ENCODE measurements around the gene CFAP65. TPM values are rescaled to one million over a fixed set of nuclear protein-coding genes. Genes with fewer than 3 reads are reported as not detected.

CFAP65 gene
- total RNA-seq, 1 donor from 2014 or later: 0.80 TPM

DNA sequence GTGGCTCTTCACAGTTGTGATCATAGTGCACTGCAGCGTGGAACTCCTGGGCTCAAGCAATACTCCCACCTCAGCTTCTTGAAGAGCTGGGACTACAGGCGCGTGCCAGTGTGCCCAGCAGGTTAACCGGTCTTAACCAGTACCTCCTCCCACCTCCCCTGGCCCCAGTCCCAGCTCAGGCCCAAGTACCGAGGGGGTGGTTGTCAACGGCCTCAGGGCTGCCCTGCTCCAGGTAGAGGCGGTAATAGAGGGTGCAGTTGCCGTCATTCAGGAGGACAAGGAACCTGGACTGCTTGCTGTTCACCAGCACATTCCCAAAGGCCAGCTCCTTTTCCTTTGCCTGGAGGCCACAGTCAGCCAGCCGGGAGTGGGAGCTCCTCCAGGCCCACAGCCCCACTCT, 19.7 kb downstream of the CFAP65 start:
- Histone ChIP-seq H3F3A (ENCODE audit: low read depth) (no peaks in the 10 kb centered on the region), H3K79me2 (ENCODE audit: low read depth) (no peaks in the 10 kb centered on the region), H3K4me1 (peaks cover 3% of the 10 kb centered on the region), H2AFZ (replicated peaks) (no peak overlapping the region), H3K4me3 (no peak overlapping the region), H3K27me3 (peaks cover 25% of the 10 kb centered on the region), H3K9me3 (ENCODE audit: low read depth) (no peaks in the 10 kb centered on the region), H3K4me2 (no peak overlapping the region), H4K20me1 (ENCODE audit: low read depth) (no peaks in the 10 kb centered on the region), H3K27ac (no peak overlapping the region), H3K9ac (no peak overlapping the region), H3K36me3 (no peaks in the 10 kb centered on the region)
- peaks cover 2% of the 10 kb centered on the region for H3K4me1 Mint-ChIP-seq
- H3K27me3 Mint-ChIP-seq (ENCODE audit: insufficient read depth, low read depth): peaks cover 7% of the 10 kb centered on the region
- H3K27ac Mint-ChIP-seq: no peak overlapping the region
- no peak overlapping the region for H3K4me3 Mint-ChIP-seq
- H3K36me3 Mint-ChIP-seq: no peaks in the 10 kb centered on the region
- no peaks in the 10 kb centered on the region for H3K9me3 Mint-ChIP-seq
- DNase-seq (ENCODE audit: low spot score): no peak
- TF ChIP-seq EZH2 (IDR thresholded peaks at IDR 0.05) (no peak), EZH2phosphoT487 (IDR thresholded peaks at IDR 0.05) (no peak)
- TF ChIP-seq, protein P1, sequence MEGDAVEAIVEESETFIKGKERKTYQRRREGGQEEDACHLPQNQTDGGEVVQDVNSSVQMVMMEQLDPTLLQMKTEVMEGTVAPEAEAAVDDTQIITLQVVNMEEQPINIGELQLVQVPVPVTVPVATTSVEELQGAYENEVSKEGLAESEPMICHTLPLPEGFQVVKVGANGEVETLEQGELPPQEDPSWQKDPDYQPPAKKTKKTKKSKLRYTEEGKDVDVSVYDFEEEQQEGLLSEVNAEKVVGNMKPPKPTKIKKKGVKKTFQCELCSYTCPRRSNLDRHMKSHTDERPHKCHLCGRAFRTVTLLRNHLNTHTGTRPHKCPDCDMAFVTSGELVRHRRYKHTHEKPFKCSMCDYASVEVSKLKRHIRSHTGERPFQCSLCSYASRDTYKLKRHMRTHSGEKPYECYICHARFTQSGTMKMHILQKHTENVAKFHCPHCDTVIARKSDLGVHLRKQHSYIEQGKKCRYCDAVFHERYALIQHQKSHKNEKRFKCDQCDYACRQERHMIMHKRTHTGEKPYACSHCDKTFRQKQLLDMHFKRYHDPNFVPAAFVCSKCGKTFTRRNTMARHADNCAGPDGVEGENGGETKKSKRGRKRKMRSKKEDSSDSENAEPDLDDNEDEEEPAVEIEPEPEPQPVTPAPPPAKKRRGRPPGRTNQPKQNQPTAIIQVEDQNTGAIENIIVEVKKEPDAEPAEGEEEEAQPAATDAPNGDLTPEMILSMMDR (IDR thresholded peaks at IDR 0.05): no peak

DNA sequence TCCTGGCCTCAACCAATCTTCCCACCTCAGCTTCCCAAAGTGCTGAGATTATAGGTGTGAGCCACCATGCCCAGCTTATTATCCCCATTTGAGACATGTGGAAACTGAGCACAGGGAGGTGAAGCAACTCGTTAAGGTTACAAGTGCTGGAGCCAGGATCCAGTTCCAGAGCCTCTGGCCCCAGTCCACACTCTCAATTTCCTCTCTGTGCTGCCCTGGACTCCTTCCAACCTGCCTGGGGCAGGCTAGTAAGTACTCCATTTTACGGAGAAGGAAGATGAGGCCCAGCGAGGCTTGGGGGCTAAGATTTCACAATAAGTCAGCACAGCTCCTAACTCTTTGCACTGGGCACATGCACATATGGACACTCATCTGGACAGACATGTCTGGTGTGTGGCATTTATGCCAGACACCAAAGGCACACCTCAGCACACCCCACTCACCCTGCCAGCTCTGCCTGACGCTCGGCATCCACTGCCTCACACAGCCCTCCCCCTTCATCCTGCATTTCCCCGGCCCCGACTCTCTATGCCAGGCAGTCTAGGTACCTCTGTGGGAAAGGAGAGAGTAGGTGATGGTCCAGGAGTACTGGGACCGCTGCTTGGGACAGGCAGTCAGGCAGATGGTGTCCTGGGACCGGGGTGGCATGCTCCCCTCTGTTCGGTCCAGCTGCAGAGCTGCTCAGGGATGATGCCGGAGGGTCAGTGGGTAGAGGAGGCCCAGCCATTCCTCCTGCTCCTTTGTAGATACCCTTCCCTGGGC, 20.5 kb downstream of the CFAP65 start:
- H2AFZ ChIP-seq (replicated peaks): no peak overlapping the region
- DNase-seq (ENCODE audit: low spot score): no peak
- H3K36me3 Mint-ChIP-seq: no peaks in the 10 kb centered on the region
- no peak overlapping the region for H3K27ac Mint-ChIP-seq
- H3K27me3 ChIP-seq: peaks cover 25% of the 10 kb centered on the region
- no peaks in the 10 kb centered on the region for H3K36me3 ChIP-seq
- no peak overlapping the region for H3K4me2 ChIP-seq
- TF ChIP-seq EZH2 (IDR thresholded peaks at IDR 0.05): no peak
- TF ChIP-seq, protein P1 (IDR thresholded peaks at IDR 0.05): no peak
- no peak overlapping the region for H3K9ac ChIP-seq
- H3K27me3 Mint-ChIP-seq (ENCODE audit: insufficient read depth, low read depth): peaks cover 8% of the 10 kb centered on the region
- no peaks in the 10 kb centered on the region for H3K9me3 Mint-ChIP-seq
- H3K4me3 Mint-ChIP-seq: no peak overlapping the region
- no peak overlapping the region for H3K4me3 ChIP-seq
- H3K9me3 ChIP-seq (ENCODE audit: low read depth): no peaks in the 10 kb centered on the region
- H3K4me1 Mint-ChIP-seq: peaks cover 2% of the 10 kb centered on the region
- no peaks in the 10 kb centered on the region for H3F3A ChIP-seq (ENCODE audit: low read depth)
- H4K20me1 ChIP-seq (ENCODE audit: low read depth): no peaks in the 10 kb centered on the region
- peaks cover 3% of the 10 kb centered on the region for H3K4me1 ChIP-seq
- no peaks in the 10 kb centered on the region for H3K79me2 ChIP-seq (ENCODE audit: low read depth)
- no peak overlapping the region for H3K27ac ChIP-seq

DNA sequence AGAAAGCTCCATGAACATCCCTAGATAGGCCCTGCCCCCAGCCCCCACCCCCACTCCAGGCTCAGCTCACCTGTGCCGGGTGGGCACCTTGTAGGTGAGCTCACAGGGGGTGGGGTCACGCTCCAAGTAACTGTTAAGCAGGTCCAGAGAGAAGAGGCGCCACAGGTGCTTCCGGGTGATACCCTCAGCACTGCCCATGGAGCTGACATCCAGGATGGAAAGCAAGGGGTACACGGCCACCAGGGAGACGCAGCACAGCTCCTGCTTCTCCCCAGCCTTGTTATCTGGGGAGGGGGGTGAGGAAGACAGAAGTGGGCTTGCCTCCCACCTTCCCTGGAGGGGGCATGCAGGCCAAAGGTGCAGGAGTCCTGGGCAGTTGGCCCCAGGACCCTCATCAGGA, 21.9 kb downstream of the CFAP65 start:
- no peak for DNase-seq (ENCODE audit: low spot score)
- Histone ChIP-seq H3K27me3 (peaks cover 39% of the 10 kb centered on the region), H3K9me3 (ENCODE audit: low read depth) (no peaks in the 10 kb centered on the region)

More for the DNA sequence above, 21.9 kb downstream of the CFAP65 start:
- H2AFZ ChIP-seq (replicated peaks): no peak overlapping the region
- Mint-ChIP-seq H3K36me3 (no peaks in the 10 kb centered on the region), H3K27ac (no peak overlapping the region), H3K4me3 (no peak overlapping the region), H3K4me1 (peaks cover 2% of the 10 kb centered on the region), H3K9me3 (no peaks in the 10 kb centered on the region), H3K27me3 (ENCODE audit: insufficient read depth, low read depth) (peaks cover 16% of the 10 kb centered on the region)
- no peak overlapping the region for H3K4me2 ChIP-seq
- H3K27ac ChIP-seq: no peak overlapping the region
- no peak for TF ChIP-seq EZH2phosphoT487 (IDR thresholded peaks at IDR 0.05)
- TF ChIP-seq EZH2 (IDR thresholded peaks at IDR 0.05): no peak
- TF ChIP-seq, protein P1 (IDR thresholded peaks at IDR 0.05): no peak
- H3F3A ChIP-seq (ENCODE audit: low read depth): no peaks in the 10 kb centered on the region
- no peak overlapping the region for H3K9ac ChIP-seq
- no peaks in the 10 kb centered on the region for H4K20me1 ChIP-seq (ENCODE audit: low read depth)
- no peaks in the 10 kb centered on the region for H3K79me2 ChIP-seq (ENCODE audit: low read depth)
- H3K4me3 ChIP-seq: no peak overlapping the region
- no peaks in the 10 kb centered on the region for H3K36me3 ChIP-seq
- H3K4me1 ChIP-seq: peaks cover 3% of the 10 kb centered on the region

Data from neural progenitor cell (in vitro differentiated cells).